GM12878 (cell line): ENCODE data around the gene UST. TPM values are rescaled to one million over a fixed set of nuclear protein-coding genes. Genes with fewer than 3 reads are reported as not detected.

Experiments
- ATAC-seq: fragments of 200-7000 bp; cut with Tn5 transposase; 3 replicates; pipeline ENCODE4 v1.9.1; 2020; ENCODE audit warnings: mild to moderate bottlenecking, moderate library complexity
- BruUV-seq: library from RNA; stranded (reverse); fragments of 400-500 nt; replicated peaks from 2 replicates; lab custom pipeline; 2021; lab: Mats Ljungman, UMichigan
- CTCF ChIA-PET: fragments of 300-600 bp; sonication (Branson Sonifier 250); formaldehyde crosslinking; extraction: SDS; loops from one replicate; lab custom pipeline; 2021; ENCODE audit warnings: inconsistent platforms; lab: Yijun Ruan, JAX
- POLR2A ChIA-PET: fragments of 350-600 bp; formaldehyde crosslinking; extraction: SDS; loops from one replicate; lab custom pipeline; 2021; ENCODE audit warnings: inconsistent platforms; lab: Charles Lee
- RAD21 ChIA-PET: fragments of 300-600 bp; sonication (Branson Sonifier 250); formaldehyde crosslinking; loops from one replicate; lab custom pipeline; 2023; ENCODE audit warnings: antibody characterized with exemption; ENCODE audit not compliant: unreplicated experiment; lab: Charles Lee
- SMC1A ChIA-PET: fragments of 300-600 bp; sonication (Branson Sonifier 250); formaldehyde crosslinking; loops from one replicate; lab custom pipeline; 2023; ENCODE audit not compliant: unreplicated experiment, uncharacterized antibody; lab: Charles Lee
- DNase-seq: peaks from one replicate; pipeline ENCODE4 v3.0.0-alpha.2; 2011; ENCODE audit warnings: low read depth, low spot score
- FAIRE-seq: peaks from 3 replicates; lab custom pipeline; 2011; peaks lifted over from hg19 to GRCh38; lab: Jason Lieb, UNC
- H2AFZ ChIP-seq: 2 replicates; pipeline ENCODE4 v1.6.0; 2011; ENCODE audit warnings: low read depth, low read length, control low read depth; ENCODE audit not compliant: control insufficient read depth
- H3K27ac ChIP-seq: 2 replicates; pipeline ENCODE4 v1.5.1; 2011; ENCODE audit warnings: control low read depth; ENCODE audit not compliant: control insufficient read depth, insufficient read depth
- H3K27me3 ChIP-seq, 2 experiments: replicated peaks in 1 of 2; 2 replicates each; pipeline versions ENCODE4 v1.6.0 to v1.6.1; 2011; ENCODE audit warnings: low read length in 1 of 2; ENCODE audit not compliant: control insufficient read depth in 2 of 2, insufficient read depth in 2 of 2
- H3K36me3 ChIP-seq, 2 experiments: 2 replicates each; pipeline ENCODE4 v1.5.1; 2011; ENCODE audit warnings: low read length in 1 of 2; ENCODE audit not compliant: control insufficient read depth in 2 of 2, insufficient read depth in 2 of 2
- H3K4me1 ChIP-seq: 2 replicates; pipeline ENCODE4 v1.6.1; 2011; ENCODE audit warnings: mild to moderate bottlenecking, low read length, moderate library complexity, mixed read lengths; ENCODE audit not compliant: control insufficient read depth, insufficient read depth
- H3K4me2 ChIP-seq: 2 replicates; pipeline ENCODE4 v1.6.0; 2011; ENCODE audit warnings: control low read depth; ENCODE audit not compliant: control insufficient read depth, insufficient read depth
- H3K4me3 ChIP-seq: fragments of 200-600 bp; sonication (generic); 2 replicates; pipeline ENCODE4 v1.5.1; 2016
- H3K79me2 ChIP-seq: 2 replicates; pipeline ENCODE4 v1.6.0; 2011; ENCODE audit warnings: low read length; ENCODE audit not compliant: control insufficient read depth, insufficient read depth
- H3K9ac ChIP-seq: 2 replicates; pipeline ENCODE4 v1.8.0; 2011; ENCODE audit warnings: low read length, control low read depth, mixed read lengths; ENCODE audit not compliant: control insufficient read depth, insufficient read depth
- H3K9me3 ChIP-seq: replicated peaks from 3 replicates; pipeline ENCODE4 v1.5.1; 2011; ENCODE audit warnings: mild to moderate bottlenecking, low read length; ENCODE audit not compliant: control insufficient read depth, insufficient read depth
- H4K20me1 ChIP-seq: 2 replicates; pipeline ENCODE4 v1.6.0; 2011; ENCODE audit not compliant: control insufficient read depth, insufficient read depth
- BCLAF1 ChIP-seq: fragments of 450-650 bp; IDR thresholded peaks from 2 replicates; pipeline ENCODE4 v1.6.1; 2017; ENCODE audit warnings: antibody characterized with exemption, mild to moderate bottlenecking, moderate library complexity
- CBX5 ChIP-seq: sonication (generic); IDR thresholded peaks from 2 replicates; pipeline ENCODE4 v1.6.1; 2016; ENCODE audit warnings: low read depth, moderate library complexity, mild to moderate bottlenecking, inconsistent platforms
- EZH2 ChIP-seq: IDR thresholded peaks from 2 replicates; pipeline ENCODE4 v1.6.1; 2012; ENCODE audit warnings: low read depth, mild to moderate bottlenecking, control low read depth, inconsistent platforms, low read length, borderline replicate concordance; ENCODE audit not compliant: control insufficient read depth
- HSF1 ChIP-seq: fragments of 150-350 bp; IDR thresholded peaks from 2 replicates; pipeline ENCODE4 v1.6.1; 2014; ENCODE audit warnings: mild to moderate bottlenecking, low read depth, low read length
- NFIC ChIP-seq: IDR thresholded peaks from 2 replicates; pipeline ENCODE4 v1.6.1; 2012; ENCODE audit warnings: low read depth, mild to moderate bottlenecking, inconsistent platforms, low read length, moderate library complexity
- NKRF ChIP-seq: fragments of 450-650 bp; conservative IDR thresholded peaks from 2 replicates; pipeline ENCODE4 v1.6.1; 2017; ENCODE audit warnings: mild to moderate bottlenecking, moderate library complexity
- NR2C2 ChIP-seq: IDR thresholded peaks from 2 replicates; pipeline ENCODE4 v1.6.1; 2011; ENCODE audit warnings: borderline replicate concordance, low read depth; ENCODE audit not compliant: control insufficient read depth, insufficient read length
- RAD51 ChIP-seq: fragments of 450-650 bp; IDR thresholded peaks from 2 replicates; pipeline ENCODE4 v1.6.1; 2016; ENCODE audit warnings: moderate library complexity, mild to moderate bottlenecking, inconsistent platforms
- RB1 ChIP-seq: fragments of 450-650 bp; formaldehyde crosslinking; IDR thresholded peaks from 2 replicates; pipeline ENCODE4 v1.6.1; 2017; ENCODE audit warnings: mild to moderate bottlenecking, borderline replicate concordance
- RCOR1 ChIP-seq: conservative IDR thresholded peaks from 2 replicates; pipeline ENCODE4 v1.6.1; 2012; ENCODE audit warnings: low read depth, low read length, improper control_type of control experiment
- ZNF217 ChIP-seq: fragments of 450-650 bp; IDR thresholded peaks from 2 replicates; pipeline ENCODE4 v1.6.1; 2017; ENCODE audit warnings: antibody characterized with exemption, mild to moderate bottlenecking
- ZNF274 ChIP-seq: IDR thresholded peaks from one replicate; pipeline ENCODE4 v1.8.0; 2011; ENCODE audit not compliant: insufficient read length, insufficient read depth
- WGBS: methylation state at CpG from one replicate; pipeline ENCODE4 v1.1.6; 2016; ENCODE audit warnings: low lambda C conversion rate; ENCODE audit not compliant: insufficient replicate concordance, insufficient coverage; ENCODE audit errors: missing lambda C conversion rate; 5-methylcytosine and 5-hydroxymethylcytosine counted together
- in situ Hi-C: fragments of 300-500 bp; cut with MboI; formaldehyde crosslinking; loops from 9 replicates; pipeline ENCODE4 v1.14.3; 2018; ENCODE audit warnings: mixed read lengths
- intact Hi-C: fragments of 100-400 bp; cut with micrococcal nuclease; formaldehyde crosslinking; loops from one replicate; pipeline ENCODE4 v1.14.2; 2022; ENCODE audit not compliant: unreplicated experiment
- polyA plus RNA-seq, 11 experiments: library from polyadenylated mRNA; depleted of rRNA in 4 of 11; unstranded in 6 of 11; stranded (reverse) in 5 of 11; fragments of >200 nt; fragmentation: Nextera tagmentation in 4 of 11; fragmentation: Illumina TruSeq in 1 of 11; extraction: Ambion mirVana in 4 of 11; extraction: Trizol in 1 of 11; gene quantifications; 1 replicate in 1 of 11; 2 replicates in 10 of 11; pipeline versions ENCODE4 v1.2.1 to v1.2.3, GENCODE V29; 2011 to 2016; ENCODE audit warnings: inconsistent platforms in 2 of 11, missing spikeins in 2 of 11, low read depth in 1 of 11
- total RNA-seq, 4 experiments: library from RNA; depleted of rRNA in 3 of 4; stranded (reverse); fragments of >200 nt in 3 of 4; fragmentation: Illumina TruSeq in 1 of 4; extraction: Trizol in 1 of 4; gene quantifications; 2 replicates each; pipeline versions ENCODE4 v1.2.1 to v1.2.3, GENCODE V29; 2013 to 2021
- TF ChIP-seq, protein P1 (sequence below): IDR thresholded peaks from 2 replicates; pipeline ENCODE4 v1.6.1; 2011; ENCODE audit warnings: borderline replicate concordance, low read depth, mild to moderate bottlenecking, moderate library complexity, mixed read lengths, low read length; ENCODE audit not compliant: insufficient read depth; ENCODE audit errors: extremely low read length

The UST gene
- total and polyA plus RNA-seq, 10 of the 15 experiments (the other 5 are each of a cell fraction or from before 2014, with no cell fraction given): 0.74 to 43.3 (median 2.2) TPM

- TF ChIP-seq RB1: no peak
- TF ChIP-seq HSF1: no peak
- no peak for TF ChIP-seq NFIC
- TF ChIP-seq RCOR1: no peak
- TF ChIP-seq ZNF274: no peak
- TF ChIP-seq BCLAF1: no peak
Observed at GRCh38 chr6:149085557-149085938, 338.7 kb downstream of the UST start (continued).

DNA sequence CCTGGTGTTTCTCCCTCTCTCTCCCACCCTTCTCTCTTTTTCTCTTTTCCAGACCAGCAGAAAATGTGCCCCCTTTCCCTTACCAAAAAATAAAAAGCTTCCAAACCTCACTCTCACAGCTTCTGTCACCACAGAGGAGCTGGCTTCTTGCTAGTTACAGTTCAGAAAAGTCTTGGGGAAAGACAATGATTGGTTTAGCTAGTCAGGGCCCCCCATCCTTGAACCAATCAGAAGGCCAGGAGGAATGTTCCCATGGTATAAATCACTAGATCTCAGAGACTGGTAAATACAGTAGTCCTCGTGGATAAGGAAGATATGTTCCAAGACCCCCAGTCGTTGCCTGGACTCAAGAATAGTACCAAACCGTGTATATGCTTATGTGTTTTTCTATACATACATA lies 339.5 kb downstream of the UST start:
- no TSS peak for BruUV-seq
- Histone ChIP-seq H4K20me1 (no peaks in the 10 kb centered on the region), H3K36me3 (no peaks in the 10 kb centered on the region), H3K4me1 (peaks cover 9% of the 10 kb centered on the region), H3K9ac (no peak overlapping the region), H3K4me3 (no peak overlapping the region), H3K27me3 (no peaks in the 10 kb centered on the region), H2AFZ (no peak overlapping the region), H3K4me2 (no peak overlapping the region), H3K79me2 (no peaks in the 10 kb centered on the region; the same call in 1 of the 2 replicates), H3K27ac (no peak overlapping the region), H3K9me3 (no peaks in the 10 kb centered on the region)
- DNase-seq: no peak
- no peak for ATAC-seq
- in situ Hi-C loops (no loop called here), intact Hi-C loops (no loop called here)
- ChIA-PET SMC1A (interaction anchor here (1.0 to 7.1 kb wide), 16 partner anchors 8 to 352 kb away, joined by 3 to 74 read pairs (median 4); no protein-coding TSS in a partner anchor), RAD21 (interaction anchor here (0.7 to 5.2 kb wide), 7 partner anchors 10 to 346 kb away, joined by 3 to 122 read pairs (median 3); no protein-coding TSS in a partner anchor), CTCF (interaction anchor here (1.2 to 8.6 kb wide), 5 partner anchors 25 to 431 kb away, joined by 3 to 138 read pairs (median 12); no protein-coding TSS in a partner anchor), POLR2A (interaction anchor here (0.6 kb wide), 1 partner anchor 232 kb away, joined by 5 read pairs; no protein-coding TSS in a partner anchor)
- no peak for TF ChIP-seq RAD51
- no peak for TF ChIP-seq CBX5
- TF ChIP-seq, protein P1, sequence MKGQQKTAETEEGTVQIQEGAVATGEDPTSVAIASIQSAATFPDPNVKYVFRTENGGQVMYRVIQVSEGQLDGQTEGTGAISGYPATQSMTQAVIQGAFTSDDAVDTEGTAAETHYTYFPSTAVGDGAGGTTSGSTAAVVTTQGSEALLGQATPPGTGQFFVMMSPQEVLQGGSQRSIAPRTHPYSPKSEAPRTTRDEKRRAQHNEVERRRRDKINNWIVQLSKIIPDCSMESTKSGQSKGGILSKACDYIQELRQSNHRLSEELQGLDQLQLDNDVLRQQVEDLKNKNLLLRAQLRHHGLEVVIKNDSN: no peak
- TF ChIP-seq EZH2: no peak
- no peak for TF ChIP-seq NKRF
- TF ChIP-seq NR2C2: no peak
- no peak for TF ChIP-seq ZNF217
- 25% methylated on average over 3 of the region's 3 CpGs for WGBS
- FAIRE-seq: no peak
